Measurements from ENCODE around the gene TBPL1.

DNA sequence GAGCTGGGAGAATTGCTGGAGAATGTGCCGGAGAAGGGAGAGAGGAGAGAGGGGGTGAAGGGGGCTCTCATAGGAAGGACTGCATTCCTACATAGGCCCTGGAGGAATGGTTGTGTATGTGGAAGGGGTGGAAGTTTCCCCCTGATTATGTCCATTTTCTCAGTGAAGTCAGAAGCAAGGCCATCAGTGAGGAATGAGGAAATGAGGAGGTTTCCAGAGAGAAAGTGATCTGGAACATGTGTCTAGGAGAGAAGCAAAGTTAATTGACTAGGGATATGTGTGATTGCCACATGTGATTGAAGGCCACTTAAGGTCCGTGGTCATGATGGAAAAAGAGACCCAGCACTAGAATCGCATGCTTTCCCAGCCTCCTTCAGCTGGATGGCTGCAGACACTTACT lies 42.3 kb downstream of the TBPL1 start:
- TF ChIP-seq POLR2AphosphoS5 (IDR thresholded peaks at IDR 0.05) (no peak), EP300 (IDR thresholded peaks at IDR 0.05) (no peak), POLR2A (IDR thresholded peaks at IDR 0.05) (no peak)
- TF ChIP-seq, protein P1, sequence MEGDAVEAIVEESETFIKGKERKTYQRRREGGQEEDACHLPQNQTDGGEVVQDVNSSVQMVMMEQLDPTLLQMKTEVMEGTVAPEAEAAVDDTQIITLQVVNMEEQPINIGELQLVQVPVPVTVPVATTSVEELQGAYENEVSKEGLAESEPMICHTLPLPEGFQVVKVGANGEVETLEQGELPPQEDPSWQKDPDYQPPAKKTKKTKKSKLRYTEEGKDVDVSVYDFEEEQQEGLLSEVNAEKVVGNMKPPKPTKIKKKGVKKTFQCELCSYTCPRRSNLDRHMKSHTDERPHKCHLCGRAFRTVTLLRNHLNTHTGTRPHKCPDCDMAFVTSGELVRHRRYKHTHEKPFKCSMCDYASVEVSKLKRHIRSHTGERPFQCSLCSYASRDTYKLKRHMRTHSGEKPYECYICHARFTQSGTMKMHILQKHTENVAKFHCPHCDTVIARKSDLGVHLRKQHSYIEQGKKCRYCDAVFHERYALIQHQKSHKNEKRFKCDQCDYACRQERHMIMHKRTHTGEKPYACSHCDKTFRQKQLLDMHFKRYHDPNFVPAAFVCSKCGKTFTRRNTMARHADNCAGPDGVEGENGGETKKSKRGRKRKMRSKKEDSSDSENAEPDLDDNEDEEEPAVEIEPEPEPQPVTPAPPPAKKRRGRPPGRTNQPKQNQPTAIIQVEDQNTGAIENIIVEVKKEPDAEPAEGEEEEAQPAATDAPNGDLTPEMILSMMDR (IDR thresholded peaks at IDR 0.05), result no peak
